ENCODE measurements around the gene SFTPA2. TPM values are rescaled to one million over a fixed set of nuclear protein-coding genes. Genes with fewer than 3 reads are reported as not detected.

The SFTPA2 gene
- total RNA-seq, 1 experiment from 2014 or later = 2.8 TPM

GRCh38 chr10:79605308-79605707 is 45.1 kb upstream of the SFTPA2 start:
- ATAC-seq = no peak
- TF ChIP-seq, protein P1, sequence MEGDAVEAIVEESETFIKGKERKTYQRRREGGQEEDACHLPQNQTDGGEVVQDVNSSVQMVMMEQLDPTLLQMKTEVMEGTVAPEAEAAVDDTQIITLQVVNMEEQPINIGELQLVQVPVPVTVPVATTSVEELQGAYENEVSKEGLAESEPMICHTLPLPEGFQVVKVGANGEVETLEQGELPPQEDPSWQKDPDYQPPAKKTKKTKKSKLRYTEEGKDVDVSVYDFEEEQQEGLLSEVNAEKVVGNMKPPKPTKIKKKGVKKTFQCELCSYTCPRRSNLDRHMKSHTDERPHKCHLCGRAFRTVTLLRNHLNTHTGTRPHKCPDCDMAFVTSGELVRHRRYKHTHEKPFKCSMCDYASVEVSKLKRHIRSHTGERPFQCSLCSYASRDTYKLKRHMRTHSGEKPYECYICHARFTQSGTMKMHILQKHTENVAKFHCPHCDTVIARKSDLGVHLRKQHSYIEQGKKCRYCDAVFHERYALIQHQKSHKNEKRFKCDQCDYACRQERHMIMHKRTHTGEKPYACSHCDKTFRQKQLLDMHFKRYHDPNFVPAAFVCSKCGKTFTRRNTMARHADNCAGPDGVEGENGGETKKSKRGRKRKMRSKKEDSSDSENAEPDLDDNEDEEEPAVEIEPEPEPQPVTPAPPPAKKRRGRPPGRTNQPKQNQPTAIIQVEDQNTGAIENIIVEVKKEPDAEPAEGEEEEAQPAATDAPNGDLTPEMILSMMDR (IDR thresholded peaks at IDR 0.05) = no peak
- TF ChIP-seq POLR2AphosphoS5 (IDR thresholded peaks at IDR 0.05; ENCODE audit: low read depth, low read length) (no peak), REST (IDR thresholded peaks at IDR 0.05; ENCODE audit: insufficient read depth in 1 of 2, low read depth in 2 of 2, low read length in 1 of 2) (no peak), TCF7L2 (IDR thresholded peaks at IDR 0.05; ENCODE audit: low read depth, low read length) (no peak), SIN3A (IDR thresholded peaks at IDR 0.05; ENCODE audit: borderline replicate concordance, insufficient read depth, low read depth, low read length) (no peak)
- H3K36me3 ChIP-seq (ENCODE audit: control insufficient read depth, insufficient read depth, low read length) = no peaks in the 10 kb centered on the region
- H3K27me3 ChIP-seq (ENCODE audit: control insufficient read depth, insufficient read depth, low read length) = peaks cover 13% of the 10 kb centered on the region
- BruUV-seq (replicated peaks) = no TSS peak
- CTCF ChIA-PET = no interaction called here
- H3K9me3 ChIP-seq (ENCODE audit: control insufficient read depth, insufficient read depth, low read depth, low read length) = no peaks in the 10 kb centered on the region
- in situ Hi-C loops (cut with HindIII; ENCODE audit: low pct_unique_long_range_greater_than_20kb, low sequenced_read_pairs) (no loop called here), intact Hi-C loops (cut with micrococcal nuclease; ENCODE audit: unreplicated experiment) (no loop called here)
- H3K27ac ChIP-seq (ENCODE audit: low read length) = no peak overlapping the region
- H3K4me3 ChIP-seq (ENCODE audit: low read depth in 2 of 2, low read length in 2 of 2) = no peak overlapping the region
- H3K4me1 ChIP-seq (ENCODE audit: control insufficient read depth, insufficient read depth, low read length) = no peaks in the 10 kb centered on the region
- DNase-seq (ENCODE audit: low read depth, low spot score) = no peak
- POLR2A ChIA-PET = no interaction called here

- DNase-seq (ENCODE audit: low read depth, low spot score) (no peak), ATAC-seq (no peak)
- POLR2A ChIA-PET = no interaction called here
- Histone ChIP-seq H3K4me3 (ENCODE audit: low read depth in 2 of 2, low read length in 2 of 2) (no peak overlapping the region), H3K27me3 (ENCODE audit: control insufficient read depth, insufficient read depth, low read length) (peaks cover 11% of the 10 kb centered on the region), H3K27ac (ENCODE audit: low read length) (no peak overlapping the region), H3K9me3 (ENCODE audit: control insufficient read depth, insufficient read depth, low read depth, low read length) (no peaks in the 10 kb centered on the region), H3K4me1 (ENCODE audit: control insufficient read depth, insufficient read depth, low read length) (no peaks in the 10 kb centered on the region), H3K36me3 (ENCODE audit: control insufficient read depth, insufficient read depth, low read length) (no peaks in the 10 kb centered on the region)
- CTCF ChIA-PET = no interaction called here
- intact Hi-C loops (cut with micrococcal nuclease; ENCODE audit: unreplicated experiment) (no loop called here), in situ Hi-C loops (cut with HindIII; ENCODE audit: low pct_unique_long_range_greater_than_20kb, low sequenced_read_pairs) (no loop called here)
- no TSS peak for BruUV-seq (replicated peaks)
- TF ChIP-seq POLR2AphosphoS5 (IDR thresholded peaks at IDR 0.05; ENCODE audit: low read depth, low read length) (no peak), SIN3A (IDR thresholded peaks at IDR 0.05; ENCODE audit: borderline replicate concordance, insufficient read depth, low read depth, low read length) (no peak), TCF7L2 (IDR thresholded peaks at IDR 0.05; ENCODE audit: low read depth, low read length) (no peak), REST (IDR thresholded peaks at IDR 0.05; ENCODE audit: insufficient read depth in 1 of 2, low read depth in 2 of 2, low read length in 1 of 2) (no peak)
- TF ChIP-seq, protein P1 (IDR thresholded peaks at IDR 0.05) = no peak
Measured at GRCh38 chr10:79604294-79604693, 44.1 kb upstream of the SFTPA2 start.
